H1 (cell line): Measurements from ENCODE around the gene MSI2. TPM values are rescaled to one million over a fixed set of nuclear protein-coding genes. Genes with fewer than 3 reads are reported as not detected.

Experiments used
- CBX5 ChIP-seq: fragments of 300-800, 300-1000 bp; sonication (generic); IDR thresholded peaks from 2 replicates; pipeline ENCODE4 v1.7.1; 2016; ENCODE audit warnings: antibody characterized with exemption, low read length, low read depth
- CBX8 ChIP-seq: fragments of 300-800, 300-1000 bp; sonication (generic); IDR thresholded peaks from 2 replicates; pipeline ENCODE4 v1.7.1; 2016; ENCODE audit warnings: low read depth, low read length, borderline replicate concordance
- RAD21 ChIP-seq, 2 experiments: IDR thresholded peaks in 1 of 2; conservative IDR thresholded peaks in 1 of 2; 2 replicates each; pipeline ENCODE4 v1.6.1; 2011; ENCODE audit warnings: low read depth in 2 of 2, low read length in 2 of 2, improper control_type of control experiment in 1 of 2, inconsistent platforms in 1 of 2, mild to moderate bottlenecking in 1 of 2, moderate library complexity in 1 of 2
- RBBP5 ChIP-seq: IDR thresholded peaks from 2 replicates; pipeline ENCODE4 v1.7.1; 2012; ENCODE audit warnings: low read depth, mild to moderate bottlenecking, inconsistent platforms, low read length, moderate library complexity, borderline replicate concordance
- polyA plus RNA-seq, 7 experiments: library from polyadenylated mRNA; depleted of rRNA in 3 of 7; stranded (reverse) in 5 of 7; unstranded in 2 of 7; fragments of >200 nt in 5 of 7; fragments of 200-250 nt in 2 of 7; gene quantifications; 1 replicate in 5 of 7; 2 replicates in 1 of 7; 4 replicates in 1 of 7; pipeline versions ENCODE4 v1.2.1 to v1.2.3, GENCODE V29; 2011 to 2013; ENCODE audit warnings: missing spikeins in 2 of 7, mixed read lengths in 2 of 7
- total RNA-seq: library from RNA; stranded (reverse); fragmentation: NEBNext Ultra II Directional; extraction: Animal tissue kit (Norgen Biotek cat#: 25700); gene quantifications from 2 replicates; pipeline ENCODE4 v1.2.1, GENCODE V29; 2021
- TF ChIP-seq, protein P1 (sequence below): fragments of 300-600 bp; sonication (generic); IDR thresholded peaks from 2 replicates; pipeline ENCODE4 v1.7.1; 2012; ENCODE audit warnings: low read length, moderate library complexity, mild to moderate bottlenecking, inconsistent platforms; ENCODE audit not compliant: insufficient replicate concordance

MSI2 gene
- total and polyA plus RNA-seq, 2 of the 8 experiments (the other 6 are each of a cell fraction or from before 2014, with no cell fraction given) = 36.7 to 80.6 TPM

DNA sequence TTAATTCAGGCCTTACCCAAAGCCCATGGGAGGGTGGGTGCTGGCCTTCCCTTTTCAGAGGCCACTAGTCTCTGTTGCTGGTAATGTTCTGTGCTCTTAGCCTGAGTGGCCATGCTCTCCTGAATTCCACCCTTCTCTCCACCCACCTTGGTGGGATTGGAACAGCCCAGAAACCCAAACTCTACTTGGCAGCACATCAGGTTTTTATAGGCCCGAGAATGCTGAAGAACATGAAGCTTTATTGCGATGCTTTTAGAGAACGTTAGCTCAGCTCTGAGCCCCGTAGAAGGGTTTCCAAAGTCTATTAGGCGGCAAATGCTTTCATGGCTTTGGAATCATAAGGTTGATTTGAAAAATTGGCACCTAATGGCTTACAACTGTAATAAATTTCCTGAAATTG is 209.3 kb downstream of the MSI2 start (continued):
- TF ChIP-seq, protein P1, sequence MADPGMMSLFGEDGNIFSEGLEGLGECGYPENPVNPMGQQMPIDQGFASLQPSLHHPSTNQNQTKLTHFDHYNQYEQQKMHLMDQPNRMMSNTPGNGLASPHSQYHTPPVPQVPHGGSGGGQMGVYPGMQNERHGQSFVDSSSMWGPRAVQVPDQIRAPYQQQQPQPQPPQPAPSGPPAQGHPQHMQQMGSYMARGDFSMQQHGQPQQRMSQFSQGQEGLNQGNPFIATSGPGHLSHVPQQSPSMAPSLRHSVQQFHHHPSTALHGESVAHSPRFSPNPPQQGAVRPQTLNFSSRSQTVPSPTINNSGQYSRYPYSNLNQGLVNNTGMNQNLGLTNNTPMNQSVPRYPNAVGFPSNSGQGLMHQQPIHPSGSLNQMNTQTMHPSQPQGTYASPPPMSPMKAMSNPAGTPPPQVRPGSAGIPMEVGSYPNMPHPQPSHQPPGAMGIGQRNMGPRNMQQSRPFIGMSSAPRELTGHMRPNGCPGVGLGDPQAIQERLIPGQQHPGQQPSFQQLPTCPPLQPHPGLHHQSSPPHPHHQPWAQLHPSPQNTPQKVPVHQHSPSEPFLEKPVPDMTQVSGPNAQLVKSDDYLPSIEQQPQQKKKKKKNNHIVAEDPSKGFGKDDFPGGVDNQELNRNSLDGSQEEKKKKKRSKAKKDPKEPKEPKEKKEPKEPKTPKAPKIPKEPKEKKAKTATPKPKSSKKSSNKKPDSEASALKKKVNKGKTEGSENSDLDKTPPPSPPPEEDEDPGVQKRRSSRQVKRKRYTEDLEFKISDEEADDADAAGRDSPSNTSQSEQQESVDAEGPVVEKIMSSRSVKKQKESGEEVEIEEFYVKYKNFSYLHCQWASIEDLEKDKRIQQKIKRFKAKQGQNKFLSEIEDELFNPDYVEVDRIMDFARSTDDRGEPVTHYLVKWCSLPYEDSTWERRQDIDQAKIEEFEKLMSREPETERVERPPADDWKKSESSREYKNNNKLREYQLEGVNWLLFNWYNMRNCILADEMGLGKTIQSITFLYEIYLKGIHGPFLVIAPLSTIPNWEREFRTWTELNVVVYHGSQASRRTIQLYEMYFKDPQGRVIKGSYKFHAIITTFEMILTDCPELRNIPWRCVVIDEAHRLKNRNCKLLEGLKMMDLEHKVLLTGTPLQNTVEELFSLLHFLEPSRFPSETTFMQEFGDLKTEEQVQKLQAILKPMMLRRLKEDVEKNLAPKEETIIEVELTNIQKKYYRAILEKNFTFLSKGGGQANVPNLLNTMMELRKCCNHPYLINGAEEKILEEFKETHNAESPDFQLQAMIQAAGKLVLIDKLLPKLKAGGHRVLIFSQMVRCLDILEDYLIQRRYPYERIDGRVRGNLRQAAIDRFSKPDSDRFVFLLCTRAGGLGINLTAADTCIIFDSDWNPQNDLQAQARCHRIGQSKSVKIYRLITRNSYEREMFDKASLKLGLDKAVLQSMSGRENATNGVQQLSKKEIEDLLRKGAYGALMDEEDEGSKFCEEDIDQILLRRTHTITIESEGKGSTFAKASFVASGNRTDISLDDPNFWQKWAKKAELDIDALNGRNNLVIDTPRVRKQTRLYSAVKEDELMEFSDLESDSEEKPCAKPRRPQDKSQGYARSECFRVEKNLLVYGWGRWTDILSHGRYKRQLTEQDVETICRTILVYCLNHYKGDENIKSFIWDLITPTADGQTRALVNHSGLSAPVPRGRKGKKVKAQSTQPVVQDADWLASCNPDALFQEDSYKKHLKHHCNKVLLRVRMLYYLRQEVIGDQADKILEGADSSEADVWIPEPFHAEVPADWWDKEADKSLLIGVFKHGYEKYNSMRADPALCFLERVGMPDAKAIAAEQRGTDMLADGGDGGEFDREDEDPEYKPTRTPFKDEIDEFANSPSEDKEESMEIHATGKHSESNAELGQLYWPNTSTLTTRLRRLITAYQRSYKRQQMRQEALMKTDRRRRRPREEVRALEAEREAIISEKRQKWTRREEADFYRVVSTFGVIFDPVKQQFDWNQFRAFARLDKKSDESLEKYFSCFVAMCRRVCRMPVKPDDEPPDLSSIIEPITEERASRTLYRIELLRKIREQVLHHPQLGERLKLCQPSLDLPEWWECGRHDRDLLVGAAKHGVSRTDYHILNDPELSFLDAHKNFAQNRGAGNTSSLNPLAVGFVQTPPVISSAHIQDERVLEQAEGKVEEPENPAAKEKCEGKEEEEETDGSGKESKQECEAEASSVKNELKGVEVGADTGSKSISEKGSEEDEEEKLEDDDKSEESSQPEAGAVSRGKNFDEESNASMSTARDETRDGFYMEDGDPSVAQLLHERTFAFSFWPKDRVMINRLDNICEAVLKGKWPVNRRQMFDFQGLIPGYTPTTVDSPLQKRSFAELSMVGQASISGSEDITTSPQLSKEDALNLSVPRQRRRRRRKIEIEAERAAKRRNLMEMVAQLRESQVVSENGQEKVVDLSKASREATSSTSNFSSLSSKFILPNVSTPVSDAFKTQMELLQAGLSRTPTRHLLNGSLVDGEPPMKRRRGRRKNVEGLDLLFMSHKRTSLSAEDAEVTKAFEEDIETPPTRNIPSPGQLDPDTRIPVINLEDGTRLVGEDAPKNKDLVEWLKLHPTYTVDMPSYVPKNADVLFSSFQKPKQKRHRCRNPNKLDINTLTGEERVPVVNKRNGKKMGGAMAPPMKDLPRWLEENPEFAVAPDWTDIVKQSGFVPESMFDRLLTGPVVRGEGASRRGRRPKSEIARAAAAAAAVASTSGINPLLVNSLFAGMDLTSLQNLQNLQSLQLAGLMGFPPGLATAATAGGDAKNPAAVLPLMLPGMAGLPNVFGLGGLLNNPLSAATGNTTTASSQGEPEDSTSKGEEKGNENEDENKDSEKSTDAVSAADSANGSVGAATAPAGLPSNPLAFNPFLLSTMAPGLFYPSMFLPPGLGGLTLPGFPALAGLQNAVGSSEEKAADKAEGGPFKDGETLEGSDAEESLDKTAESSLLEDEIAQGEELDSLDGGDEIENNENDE = no peak
- TF ChIP-seq CBX8 = no peak
- TF ChIP-seq CBX5 = no peak
- no peak for TF ChIP-seq RBBP5
- TF ChIP-seq RAD21 (IDR thresholded peaks at IDR 0.05 in 1 of 2, conservative IDR thresholded peaks at IDR 0.05 in 1 of 2; ENCODE audit: low read depth in 2 of 2, low read length in 2 of 2) = no peak
- TF ChIP-seq, all 59 proteins: peak for 0
